Body of pancreas (tissue), 4 donors: ENCODE measurements around the gene SPSB1.

Experiments
- CTCF ChIP-seq, 7 experiments: fragments of 450-650 bp in 4 of 7; fragments of 200-600 bp in 3 of 7; sonication (generic) in 3 of 7; IDR thresholded peaks; one replicate each; pipeline ENCODE4 v1.5.1; 2016 to 2019; ENCODE audit warnings: antibody characterized with exemption in 7 of 7
- POLR2A ChIP-seq, 3 donors: fragments of 450-650 bp; IDR thresholded peaks; one replicate each; pipeline ENCODE4 v1.6.1; 2016; ENCODE audit warnings: antibody characterized with exemption in 3 of 3, mild to moderate bottlenecking in 2 of 3

- TF ChIP-seq CTCF (IDR thresholded peaks at IDR 0.05) (no peak), POLR2A (IDR thresholded peaks at IDR 0.05) (no peak)
Observed at GRCh38 chr1:9346566-9346965, 53.9 kb downstream of the SPSB1 start.
